GM12864 (cell line): ENCODE results near the gene CDK13.

ENCODE experiments used
- DNase-seq: peaks from one replicate; pipeline ENCODE4 v3.0.0-alpha.2; 2011; ENCODE audit warnings: low read depth
- H3K4me3 ChIP-seq: 2 replicates; pipeline ENCODE4 v1.5.1; 2011; ENCODE audit warnings: mild to moderate bottlenecking, low read depth, low read length, control low read depth
- TF ChIP-seq, protein P1 (sequence below): IDR thresholded peaks from 2 replicates; pipeline ENCODE4 v1.5.1; 2011; ENCODE audit warnings: low read depth, mild to moderate bottlenecking, moderate library complexity, low read length, control low read depth, inconsistent platforms; ENCODE audit errors: missing control alignments

The CDK13 gene

DNA sequence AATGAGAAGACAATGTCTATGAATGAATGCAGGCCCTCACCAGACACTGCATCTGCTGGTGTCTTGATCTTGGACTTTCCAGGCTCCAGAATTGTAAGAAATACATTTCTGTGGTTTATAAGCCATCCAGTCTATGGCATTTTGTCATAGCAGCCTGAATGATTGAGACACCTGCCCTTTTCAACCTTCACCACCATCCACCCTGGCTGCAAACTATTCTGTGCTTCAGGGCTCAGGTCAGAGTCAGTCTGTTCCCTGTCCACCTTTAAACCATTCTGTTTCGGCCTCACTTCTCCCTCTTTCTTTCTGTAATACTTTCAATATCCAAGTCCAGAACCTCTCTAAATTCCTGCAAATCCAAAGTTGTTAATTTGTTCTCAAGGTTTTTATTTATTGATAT, 15.9 kb upstream of the CDK13 start:
- H3K4me3 ChIP-seq = no peak overlapping the region
- DNase-seq = no peak
- TF ChIP-seq, protein P1, sequence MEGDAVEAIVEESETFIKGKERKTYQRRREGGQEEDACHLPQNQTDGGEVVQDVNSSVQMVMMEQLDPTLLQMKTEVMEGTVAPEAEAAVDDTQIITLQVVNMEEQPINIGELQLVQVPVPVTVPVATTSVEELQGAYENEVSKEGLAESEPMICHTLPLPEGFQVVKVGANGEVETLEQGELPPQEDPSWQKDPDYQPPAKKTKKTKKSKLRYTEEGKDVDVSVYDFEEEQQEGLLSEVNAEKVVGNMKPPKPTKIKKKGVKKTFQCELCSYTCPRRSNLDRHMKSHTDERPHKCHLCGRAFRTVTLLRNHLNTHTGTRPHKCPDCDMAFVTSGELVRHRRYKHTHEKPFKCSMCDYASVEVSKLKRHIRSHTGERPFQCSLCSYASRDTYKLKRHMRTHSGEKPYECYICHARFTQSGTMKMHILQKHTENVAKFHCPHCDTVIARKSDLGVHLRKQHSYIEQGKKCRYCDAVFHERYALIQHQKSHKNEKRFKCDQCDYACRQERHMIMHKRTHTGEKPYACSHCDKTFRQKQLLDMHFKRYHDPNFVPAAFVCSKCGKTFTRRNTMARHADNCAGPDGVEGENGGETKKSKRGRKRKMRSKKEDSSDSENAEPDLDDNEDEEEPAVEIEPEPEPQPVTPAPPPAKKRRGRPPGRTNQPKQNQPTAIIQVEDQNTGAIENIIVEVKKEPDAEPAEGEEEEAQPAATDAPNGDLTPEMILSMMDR = no peak

DNA sequence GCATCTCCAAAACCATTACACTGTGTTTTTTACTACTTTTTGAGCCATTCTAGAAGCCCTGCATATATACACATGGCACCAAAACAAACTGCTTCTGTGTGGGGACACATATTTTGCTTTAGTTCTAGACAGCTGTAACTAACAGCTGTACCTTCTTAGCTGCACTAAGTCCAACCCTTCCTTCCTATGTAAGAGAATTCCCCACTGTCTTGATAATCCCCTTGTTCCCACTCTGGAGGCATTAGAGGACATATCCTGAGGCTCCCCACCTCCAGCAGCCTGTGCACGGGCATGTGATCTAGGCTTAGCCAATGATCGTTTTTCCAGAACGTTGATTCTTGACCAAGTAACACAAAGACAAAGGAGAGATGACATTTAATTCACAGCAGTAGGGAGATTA, 13.3 kb upstream of the CDK13 start:
- DNase-seq = no peak
- no peak overlapping the region for H3K4me3 ChIP-seq
- TF ChIP-seq, protein P1 = no peak

DNA sequence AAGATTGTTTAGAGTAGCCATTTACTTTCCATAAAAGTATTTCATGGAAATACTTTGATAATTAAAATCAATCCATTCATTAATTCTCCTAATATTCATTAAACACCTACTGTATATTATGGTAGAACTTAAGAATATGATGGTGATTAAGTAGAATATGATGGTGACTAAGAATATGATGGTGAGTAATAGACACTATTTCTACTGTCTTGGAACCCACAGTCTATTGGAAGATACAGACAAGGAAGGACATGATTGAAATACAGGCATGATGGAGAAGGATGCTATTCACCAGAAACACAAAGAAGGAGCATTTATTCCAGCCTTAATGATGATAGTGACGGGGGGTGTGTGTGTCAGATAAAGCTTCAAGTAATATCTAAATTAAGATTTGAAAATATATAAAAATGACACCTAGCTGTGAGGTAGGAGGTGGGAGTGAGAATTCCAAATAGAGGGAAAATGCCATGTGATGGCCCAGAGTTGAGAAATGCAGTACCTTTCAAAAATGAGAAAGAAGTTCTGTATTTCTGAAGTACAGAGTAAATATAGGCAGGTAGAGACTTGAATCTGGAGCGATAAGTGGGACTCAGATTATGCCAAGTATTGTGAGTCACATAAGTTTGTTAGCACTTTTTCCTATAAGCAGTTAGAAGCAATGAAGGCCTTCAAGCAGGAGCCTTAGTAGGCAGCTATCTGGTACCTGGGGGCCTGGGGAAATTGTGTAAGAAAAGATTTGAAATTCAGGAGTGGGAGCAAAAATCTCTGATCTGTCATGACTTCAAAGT, 12.5 kb upstream of the CDK13 start:
- TF ChIP-seq, protein P1 = no peak
- no peak for DNase-seq
- H3K4me3 ChIP-seq = no peak overlapping the region

DNA sequence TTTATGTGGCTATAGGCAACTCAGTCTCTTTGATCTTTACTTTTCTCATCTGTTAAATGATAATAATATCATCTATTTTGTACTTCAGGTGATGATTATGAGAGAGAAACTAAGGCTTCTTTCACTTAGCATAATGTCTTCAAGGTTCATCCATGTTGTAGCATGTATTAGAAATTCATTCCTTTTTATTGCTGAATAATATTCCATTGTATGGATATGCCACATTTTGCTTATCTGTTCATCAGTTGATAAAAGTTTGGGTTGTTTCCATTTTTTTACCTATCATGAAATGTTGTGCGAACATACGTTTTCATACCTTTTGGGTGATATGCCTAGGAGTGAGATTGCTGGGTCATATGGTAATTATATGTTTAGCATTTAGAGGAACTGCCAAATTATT, 7.2 kb upstream of the CDK13 start:
- DNase-seq = no peak
- H3K4me3 ChIP-seq = no peak overlapping the region
- TF ChIP-seq, protein P1 = no peak

DNA sequence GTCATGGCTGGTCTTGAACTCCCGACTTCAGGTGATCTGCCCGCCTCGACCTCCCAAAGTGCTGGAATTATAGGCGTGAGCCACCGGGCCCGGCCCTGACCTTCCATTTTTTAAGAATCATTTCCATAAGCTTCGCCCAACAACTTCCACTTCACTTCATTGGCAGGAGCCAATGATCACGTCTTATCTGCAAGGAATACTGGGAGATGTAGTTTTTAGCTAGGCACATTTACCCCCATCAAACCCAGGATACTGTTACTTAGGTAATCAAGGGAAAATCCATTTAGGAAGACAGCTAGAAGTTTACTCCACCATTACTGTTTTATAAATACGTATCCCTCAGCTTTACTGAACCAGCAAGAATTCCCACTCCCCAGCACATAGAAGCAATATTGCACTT, 3.4 kb upstream of the CDK13 start:
- DNase-seq = no peak
- TF ChIP-seq, protein P1 = no peak
- no peak overlapping the region for H3K4me3 ChIP-seq

DNA sequence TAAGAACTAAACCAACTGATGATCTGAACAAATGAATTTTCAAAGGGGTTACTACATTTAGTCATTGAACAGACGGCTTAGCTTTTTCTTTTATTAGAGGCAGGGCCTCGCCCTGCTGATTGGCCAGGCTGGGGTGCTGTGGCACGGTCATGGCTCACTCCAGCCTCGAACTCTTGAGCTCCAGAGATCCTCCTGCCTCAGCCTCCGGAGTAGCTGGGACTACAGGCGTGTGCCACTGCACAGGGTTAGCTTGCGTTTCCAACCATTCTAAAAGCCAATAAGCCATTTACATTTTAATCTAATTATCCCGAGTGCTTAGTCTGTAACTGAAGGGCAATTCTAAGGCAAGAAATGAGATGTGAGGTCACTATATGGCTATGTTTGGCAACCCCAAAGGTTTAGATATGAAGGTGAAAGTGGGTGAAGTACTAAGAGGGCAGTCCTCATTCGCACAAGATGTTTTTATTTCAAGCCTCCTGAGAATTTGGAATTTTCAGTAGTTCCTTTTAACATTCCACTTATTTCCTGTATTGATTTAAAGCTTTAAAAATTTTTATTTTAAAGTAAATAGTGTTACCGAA, 1.6 kb upstream of the CDK13 start:
- TF ChIP-seq, protein P1 = no peak
- no peak for DNase-seq
- peak overlapping the region; percentile 86 for H3K4me3 ChIP-seq
